NCI-H2227 (cell line): Measurements from ENCODE around the gene HS3ST5.

ENCODE experiments used
- DNase-seq: peaks from one replicate; lab custom pipeline; 2025; ENCODE audit not compliant: unreplicated experiment; lab: John Stamatoyannopoulos, UW

The HS3ST5 gene

DNA sequence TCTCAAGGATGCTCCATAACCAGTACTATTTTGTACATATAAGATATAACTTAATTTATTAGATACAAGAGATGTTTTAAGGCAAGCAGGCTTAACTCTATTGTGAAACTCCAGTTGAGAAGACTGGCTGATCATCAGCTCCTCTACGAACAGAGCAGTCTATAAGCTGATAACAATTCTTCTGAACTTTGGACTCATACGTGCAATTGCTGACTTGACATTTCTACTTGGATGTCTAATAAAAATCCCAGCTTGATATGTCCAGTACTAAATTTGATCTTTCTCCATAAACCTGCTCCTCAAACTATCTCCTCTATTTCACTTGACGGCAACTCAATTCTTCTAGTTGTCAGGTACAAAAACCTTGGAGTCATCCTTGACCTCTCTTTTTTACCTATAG lies 141.9 kb downstream of the HS3ST5 start:
- DNase-seq = no peak

DNA sequence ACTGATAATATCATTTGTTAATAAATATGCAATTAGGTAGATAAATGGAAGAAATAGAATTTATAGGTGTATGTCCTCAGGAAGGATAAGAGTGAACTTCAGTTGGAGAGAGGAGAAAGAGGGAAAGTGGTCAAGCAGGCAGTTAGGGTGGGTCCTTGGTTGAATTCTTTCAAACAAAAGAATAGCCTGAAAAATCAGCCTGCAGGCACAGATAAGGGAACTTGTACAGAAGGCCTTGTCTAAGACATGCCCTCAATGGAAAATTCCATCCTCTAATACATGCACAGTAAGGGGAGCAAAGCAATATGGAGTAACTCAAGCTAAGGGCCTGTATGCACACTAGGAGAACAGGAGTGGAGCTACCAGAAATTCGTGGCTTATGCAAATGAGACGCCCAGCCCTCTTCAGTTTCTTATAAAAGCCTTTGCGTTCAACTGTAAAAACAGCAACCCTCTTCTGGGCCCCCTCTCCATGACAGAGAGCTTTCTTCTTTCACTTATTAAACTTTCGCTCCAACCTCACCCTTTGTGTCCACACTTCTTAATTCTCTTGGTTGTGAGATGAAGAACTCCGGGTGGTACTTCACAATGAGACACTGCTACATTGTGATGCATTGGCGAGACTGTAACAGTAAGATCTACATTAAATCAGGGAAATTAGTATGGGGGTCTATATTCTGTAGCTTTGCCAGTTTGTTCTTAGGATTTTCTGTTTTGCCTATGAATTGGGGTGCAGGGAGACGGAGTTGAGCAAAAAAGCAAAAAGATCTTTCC lies 147.0 kb downstream of the HS3ST5 start:
- DNase-seq = no peak

GRCh38 chr6:114195027-114195365 lies 147.8 kb downstream of the HS3ST5 start:
- no peak for DNase-seq

DNA sequence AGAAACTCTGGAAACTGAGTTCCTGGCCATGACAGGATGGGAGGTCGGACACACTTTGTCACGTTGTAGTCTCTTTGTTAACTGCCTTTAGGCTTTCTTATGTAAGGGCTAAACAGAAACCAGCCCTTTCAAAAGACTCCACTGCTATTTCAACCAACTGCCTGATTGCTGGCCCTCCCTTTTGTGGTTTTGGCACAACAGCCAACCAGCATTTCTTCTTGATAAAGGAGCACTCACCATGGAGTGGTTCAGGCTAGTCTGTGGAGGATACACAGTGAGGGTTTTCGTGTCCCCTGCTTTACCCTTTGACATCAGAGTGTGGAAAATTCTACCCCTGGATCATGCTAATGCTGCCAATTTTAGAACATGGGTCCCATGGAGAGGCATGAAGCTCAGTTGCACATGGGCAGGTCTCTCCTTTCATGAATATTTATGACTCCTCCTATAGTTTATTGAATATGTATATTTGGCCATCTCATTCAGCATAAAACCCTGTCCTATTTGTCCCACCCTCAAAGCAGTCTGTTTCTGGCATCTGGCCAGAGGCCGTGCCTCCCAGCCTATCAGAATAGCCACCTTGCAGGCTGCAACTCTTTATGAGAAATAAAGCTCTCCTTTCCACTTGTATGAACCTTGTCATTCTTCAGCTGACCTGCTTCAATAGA lies 148.3 kb downstream of the HS3ST5 start:
- DNase-seq = no peak

DNA sequence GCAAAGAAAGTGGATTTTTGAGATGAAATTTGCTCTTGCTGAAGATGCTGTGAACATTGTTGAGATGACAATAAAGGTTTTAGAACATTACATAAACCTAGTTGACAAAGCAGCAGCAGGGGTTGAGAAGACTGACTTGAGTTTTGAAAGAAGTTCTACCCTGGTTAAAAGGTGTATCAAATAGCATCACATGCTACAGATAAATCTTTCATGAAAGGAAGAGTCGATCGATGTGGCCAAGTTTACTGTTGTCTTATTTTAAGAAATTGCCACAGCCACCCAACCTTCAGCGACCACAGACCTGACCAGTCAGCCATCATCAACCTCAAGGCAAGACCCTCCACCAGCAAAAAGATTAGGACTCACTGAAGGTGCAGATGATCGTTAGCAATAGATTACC lies 155.3 kb downstream of the HS3ST5 start:
- DNase-seq = no peak

GRCh38 chr6:114181664-114182063 lies 161.2 kb downstream of the HS3ST5 start:
- DNase-seq = no peak

DNA sequence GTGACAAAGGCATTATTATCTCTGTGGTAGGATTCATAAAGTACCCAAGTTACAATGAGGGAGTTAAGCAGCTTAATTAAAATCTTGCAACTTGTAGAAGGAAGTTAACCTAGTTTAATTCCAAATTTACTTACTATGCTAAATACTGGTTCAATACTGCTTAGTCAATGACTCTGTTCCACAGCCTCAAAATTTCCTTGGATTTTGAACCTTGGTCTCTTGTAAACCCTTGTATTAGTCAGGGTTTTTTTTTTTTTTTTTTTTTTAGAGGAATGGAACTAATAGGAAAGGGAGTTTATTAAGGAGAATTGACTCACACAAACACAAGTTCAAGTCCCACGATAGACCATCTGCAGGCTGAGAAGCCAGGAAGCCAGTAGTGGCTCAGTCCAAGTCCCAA lies 163.4 kb downstream of the HS3ST5 start:
- DNase-seq = no peak

DNA sequence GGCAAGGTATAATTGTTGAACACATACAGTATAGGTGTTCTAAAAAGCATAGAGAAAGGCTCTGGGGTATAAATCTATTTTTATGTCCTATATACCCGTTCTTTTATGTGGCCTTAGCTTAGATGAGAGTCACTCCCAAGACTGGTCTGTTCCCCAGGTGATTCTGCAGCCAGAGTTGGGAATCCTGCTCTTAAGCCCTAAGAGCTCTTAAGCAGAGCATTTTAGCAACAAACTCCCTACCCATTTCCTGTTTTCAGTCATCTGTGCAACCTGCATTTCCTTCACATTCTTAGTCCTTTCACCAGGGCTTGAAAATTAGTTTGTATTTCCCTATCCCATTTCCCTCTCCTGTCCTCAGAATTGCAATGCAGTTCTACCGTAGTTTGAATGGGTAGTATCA lies 166.1 kb downstream of the HS3ST5 start:
- DNase-seq = no peak

DNA sequence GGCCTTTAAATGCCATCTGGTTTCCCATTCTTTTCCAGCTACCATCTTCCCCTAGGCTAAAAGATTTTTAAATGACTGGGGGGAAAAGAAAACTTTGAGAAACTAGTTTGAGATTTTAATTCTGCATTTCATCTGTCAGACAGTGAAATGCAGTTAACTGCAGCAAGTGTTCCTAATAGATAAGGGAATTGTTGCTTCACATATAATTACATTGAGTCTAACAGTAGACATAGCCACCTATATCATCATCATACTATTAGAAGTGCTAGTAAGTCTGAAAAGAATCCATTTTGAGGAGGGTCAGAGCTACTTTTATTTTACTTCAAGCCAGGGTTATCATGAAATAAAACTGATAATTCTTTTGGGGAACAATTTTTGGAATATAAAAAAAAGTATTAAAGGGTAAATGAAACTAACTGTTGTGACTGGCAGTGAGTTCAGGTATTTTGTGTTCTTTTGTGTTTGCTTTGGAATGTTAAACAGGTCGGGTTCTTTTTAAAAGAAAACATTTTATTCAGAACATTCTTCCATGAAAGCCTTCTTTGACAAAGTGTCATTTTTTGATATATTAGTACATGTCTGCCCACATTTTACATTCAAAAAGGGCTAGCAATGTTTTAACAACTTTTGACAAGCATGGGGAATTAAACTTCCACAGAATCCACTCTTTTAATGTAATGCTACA lies 170.1 kb downstream of the HS3ST5 start:
- DNase-seq = no peak

- DNase-seq = no peak
Measured at GRCh38 chr6:114171473-114171872, 171.3 kb downstream of the HS3ST5 start.

- DNase-seq = no peak
Measured at GRCh38 chr6:114170958-114171387, 171.8 kb downstream of the HS3ST5 start.

GRCh38 chr6:114170372-114170771 lies 172.5 kb downstream of the HS3ST5 start:
- no peak for DNase-seq

DNA sequence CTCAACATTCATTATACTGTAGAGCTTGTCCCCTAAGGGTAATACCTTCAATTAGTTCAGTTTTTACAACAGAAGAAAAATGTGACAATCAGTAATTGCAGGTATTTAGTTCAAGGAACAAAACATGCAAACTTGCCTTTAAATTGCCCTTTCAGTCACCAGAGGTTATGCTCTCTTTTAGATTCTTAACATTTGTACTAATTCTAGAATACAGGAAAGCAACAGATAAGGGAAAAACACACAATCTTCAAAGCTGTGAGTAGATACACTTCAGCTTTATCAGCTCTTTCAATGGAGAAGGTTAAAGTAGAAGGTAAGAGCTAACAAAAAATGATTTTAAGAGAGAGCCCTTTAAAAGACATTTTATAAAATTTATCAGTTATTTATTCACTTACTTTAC lies 173.1 kb downstream of the HS3ST5 start:
- no peak for DNase-seq

GRCh38 chr6:114167583-114168576 lies 174.9 kb downstream of the HS3ST5 start:
- DNase-seq = no peak

DNA sequence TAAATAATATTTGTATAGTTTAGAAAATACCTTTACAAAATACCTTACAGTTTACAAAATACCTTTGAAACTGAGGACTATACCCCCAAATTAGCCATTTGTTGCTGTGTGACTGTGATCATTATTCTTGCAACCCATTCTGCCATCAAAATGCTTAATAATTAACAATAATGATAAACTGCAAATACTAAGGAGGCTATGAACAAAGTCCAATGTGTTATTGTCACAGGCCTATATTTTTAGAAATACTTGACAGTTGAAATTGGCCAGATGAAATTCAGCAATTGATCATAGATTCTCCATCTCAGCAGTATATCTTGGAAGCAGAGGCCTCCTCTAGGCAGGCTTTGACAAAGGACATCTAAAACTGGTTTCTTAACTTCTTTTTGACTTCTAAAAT lies 178.6 kb downstream of the HS3ST5 start:
- no peak for DNase-seq

- DNase-seq = no peak
Measured at GRCh38 chr6:114162691-114163347, 180.0 kb downstream of the HS3ST5 start.

- DNase-seq = no peak
Measured at GRCh38 chr6:114160881-114161280, 181.9 kb downstream of the HS3ST5 start.

GRCh38 chr6:114159727-114160126 lies 183.1 kb downstream of the HS3ST5 start:
- DNase-seq = no peak

GRCh38 chr6:114158838-114159694 lies 183.8 kb downstream of the HS3ST5 start:
- no peak for DNase-seq

- DNase-seq = no peak
Measured at GRCh38 chr6:114158411-114158810, 184.4 kb downstream of the HS3ST5 start.
